HG02970 (cell line): ENCODE results near the gene CD207.
"Not testable (repeated sequence)": the region's sequence is repeated elsewhere in the genome, so short reads cannot be mapped to it uniquely, and the experiment has no call there.

Experiments used
- ATAC-seq: cut with Tn5 transposase; IDR thresholded peaks from one replicate; pipeline ENCODE4 v1.9.1; 2021; ENCODE audit warnings: mild to moderate bottlenecking, moderate library complexity, moderate number of reproducible peaks; ENCODE audit not compliant: unreplicated experiment, low FRiP score

CD207 gene

GRCh38 chr2:70835643-70836042 lies at the start of gene CD207:
Gene CD207 (minus strand): TSS chr2:70835816. CDS start chr2:70835776, 40 bp downstream.
- ATAC-seq: no peak

GRCh38 chr2:70878543-70878942 lies 42.9 kb upstream of the CD207 start:
- not testable (repeated sequence) for ATAC-seq

- not testable (repeated sequence) for ATAC-seq
Measured at GRCh38 chr2:70876138-70876537, 40.5 kb upstream of the CD207 start.

- no peak for ATAC-seq
Measured at GRCh38 chr2:70873541-70873940, 37.9 kb upstream of the CD207 start.

GRCh38 chr2:70871398-70872211 lies 36.0 kb upstream of the CD207 start:
- peak; percentile 71 for ATAC-seq

GRCh38 chr2:70870790-70871189 lies 35.2 kb upstream of the CD207 start:
- no peak for ATAC-seq

- ATAC-seq: no peak
Measured at GRCh38 chr2:70868970-70869369, 33.4 kb upstream of the CD207 start.

- no peak for ATAC-seq
Measured at GRCh38 chr2:70861777-70862625, 26.4 kb upstream of the CD207 start.

GRCh38 chr2:70855667-70856066 lies 20.1 kb upstream of the CD207 start:
- no peak for ATAC-seq

- ATAC-seq: no peak
Measured at GRCh38 chr2:70854411-70854810, 18.8 kb upstream of the CD207 start.

- no peak for ATAC-seq
Measured at GRCh38 chr2:70852824-70853223, 17.2 kb upstream of the CD207 start.

GRCh38 chr2:70851704-70852103 lies 16.1 kb upstream of the CD207 start:
- ATAC-seq: no peak

GRCh38 chr2:70850925-70851324 lies 15.3 kb upstream of the CD207 start:
- ATAC-seq: no peak

- ATAC-seq: no peak
Measured at GRCh38 chr2:70842401-70842800, 6.8 kb upstream of the CD207 start.

- ATAC-seq: no peak
Measured at GRCh38 chr2:70837980-70838925, 2.6 kb upstream of the CD207 start.

- no peak for ATAC-seq
Measured at GRCh38 chr2:70834881-70835280, 735 bp downstream of the CD207 start.

GRCh38 chr2:70834106-70834505 lies 1.5 kb downstream of the CD207 start:
- ATAC-seq: no peak

- ATAC-seq: no peak
Measured at GRCh38 chr2:70833246-70833645, 2.4 kb downstream of the CD207 start.

GRCh38 chr2:70832386-70832785 lies 3.2 kb downstream of the CD207 start:
- ATAC-seq: no peak

GRCh38 chr2:70831861-70832260 lies 3.8 kb downstream of the CD207 start:
- ATAC-seq: no peak
